ENCODE data around the gene BUB1B.

GRCh38 chr15:40219801-40220200 lies 58.9 kb downstream of the BUB1B start:
- TF ChIP-seq, protein P1, sequence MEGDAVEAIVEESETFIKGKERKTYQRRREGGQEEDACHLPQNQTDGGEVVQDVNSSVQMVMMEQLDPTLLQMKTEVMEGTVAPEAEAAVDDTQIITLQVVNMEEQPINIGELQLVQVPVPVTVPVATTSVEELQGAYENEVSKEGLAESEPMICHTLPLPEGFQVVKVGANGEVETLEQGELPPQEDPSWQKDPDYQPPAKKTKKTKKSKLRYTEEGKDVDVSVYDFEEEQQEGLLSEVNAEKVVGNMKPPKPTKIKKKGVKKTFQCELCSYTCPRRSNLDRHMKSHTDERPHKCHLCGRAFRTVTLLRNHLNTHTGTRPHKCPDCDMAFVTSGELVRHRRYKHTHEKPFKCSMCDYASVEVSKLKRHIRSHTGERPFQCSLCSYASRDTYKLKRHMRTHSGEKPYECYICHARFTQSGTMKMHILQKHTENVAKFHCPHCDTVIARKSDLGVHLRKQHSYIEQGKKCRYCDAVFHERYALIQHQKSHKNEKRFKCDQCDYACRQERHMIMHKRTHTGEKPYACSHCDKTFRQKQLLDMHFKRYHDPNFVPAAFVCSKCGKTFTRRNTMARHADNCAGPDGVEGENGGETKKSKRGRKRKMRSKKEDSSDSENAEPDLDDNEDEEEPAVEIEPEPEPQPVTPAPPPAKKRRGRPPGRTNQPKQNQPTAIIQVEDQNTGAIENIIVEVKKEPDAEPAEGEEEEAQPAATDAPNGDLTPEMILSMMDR (IDR thresholded peaks at IDR 0.05), result no peak
- TF ChIP-seq TCF7L2 (IDR thresholded peaks at IDR 0.05; ENCODE audit: low read depth, low read length) (no peak), POLR2AphosphoS5 (IDR thresholded peaks at IDR 0.05; ENCODE audit: low read depth, low read length) (no peak), SIN3A (IDR thresholded peaks at IDR 0.05; ENCODE audit: borderline replicate concordance, insufficient read depth, low read depth, low read length) (no peak), REST (IDR thresholded peaks at IDR 0.05; ENCODE audit: insufficient read depth in 1 of 2, low read depth in 2 of 2, low read length in 1 of 2) (no peak)

All from Panc1 (cell line).